ENCODE data around the gene SERHL2. TPM values are rescaled to one million over a fixed set of nuclear protein-coding genes. Genes with fewer than 3 reads are reported as not detected.
"Not testable (repeated sequence)": the region's sequence is repeated elsewhere in the genome, so short reads cannot be mapped to it uniquely, and the experiment has no call there.

Gene SERHL2
- total RNA-seq, 1 experiment from 2014 or later: 1.0 TPM

GRCh38 chr22:42575996-42576574 lies 22.3 kb downstream of the SERHL2 start:
- H3K4me1 Mint-ChIP-seq; H2BK15ac ChIP-seq (ENCODE audit: low read depth, low read length); H3K27me3 Mint-ChIP-seq (ENCODE audit: low read depth); H3K27ac ChIP-seq (ENCODE audit: insufficient read length, low read depth, low read length); H3K23ac ChIP-seq (ENCODE audit: insufficient read length, low read depth, low read length); H3K56ac ChIP-seq (ENCODE audit: insufficient read length, low read depth, low read length); H3K9me3 Mint-ChIP-seq; H4K8ac ChIP-seq (replicated peaks; ENCODE audit: insufficient read length, low read depth, low read length); H3K9me3 ChIP-seq (ENCODE audit: control insufficient read depth, low read depth, low read length); H3K18ac ChIP-seq (ENCODE audit: insufficient read length, low read depth, low read length); H2BK20ac ChIP-seq (ENCODE audit: low read depth, low read length, poor library complexity, severe bottlenecking); H3K79me2 ChIP-seq (ENCODE audit: insufficient read depth, low read length); DNase-seq; H2AFZ ChIP-seq (ENCODE audit: low read length); H2BK12ac ChIP-seq (ENCODE audit: insufficient read length, low read depth, low read length); H3K4ac ChIP-seq (ENCODE audit: low read depth, low read length); H3K4me3 Mint-ChIP-seq; H2BK5ac ChIP-seq (ENCODE audit: insufficient read length, low read length); H3K14ac ChIP-seq (ENCODE audit: insufficient read depth, low read length); H3T11ph ChIP-seq (ENCODE audit: low read length); H3K4me2 ChIP-seq (ENCODE audit: insufficient read depth, insufficient read length, low read length); H3K27ac Mint-ChIP-seq; H2BK120ac ChIP-seq (ENCODE audit: low read depth, low read length, poor library complexity, severe bottlenecking); H3K23me2 ChIP-seq (ENCODE audit: insufficient read length, low read depth, low read length, poor library complexity, severe bottlenecking); H4K20me1 ChIP-seq (ENCODE audit: control insufficient read depth, insufficient read depth, insufficient read length); H4K5ac ChIP-seq (ENCODE audit: insufficient read length, low read depth, low read length); H3K27me3 ChIP-seq (ENCODE audit: insufficient read depth, low read length); H3K4me1 ChIP-seq (ENCODE audit: insufficient read depth, low read length); H4K91ac ChIP-seq (ENCODE audit: insufficient read length, low read depth, low read length); H3K79me1 ChIP-seq (ENCODE audit: insufficient read depth, low read depth, low read length, poor library complexity, severe bottlenecking); H2AK5ac ChIP-seq (ENCODE audit: insufficient read length, low read length); H3K9ac ChIP-seq (ENCODE audit: extremely low read depth, insufficient read length, low read length): not testable (repeated sequence)
- whole genome bisulfite sequencing (ENCODE audit: extremely low coverage, insufficient read length, low lambda C conversion rate): no CpG with 5 or more reads among the region's 30 CpGs
- H3K36me3 Mint-ChIP-seq (ENCODE audit: insufficient read depth in 1 of 3, low read depth in 3 of 3): peaks cover 28 to 71% (median 44%) of the 10 kb centered on the region in 3 experiments

DNA sequence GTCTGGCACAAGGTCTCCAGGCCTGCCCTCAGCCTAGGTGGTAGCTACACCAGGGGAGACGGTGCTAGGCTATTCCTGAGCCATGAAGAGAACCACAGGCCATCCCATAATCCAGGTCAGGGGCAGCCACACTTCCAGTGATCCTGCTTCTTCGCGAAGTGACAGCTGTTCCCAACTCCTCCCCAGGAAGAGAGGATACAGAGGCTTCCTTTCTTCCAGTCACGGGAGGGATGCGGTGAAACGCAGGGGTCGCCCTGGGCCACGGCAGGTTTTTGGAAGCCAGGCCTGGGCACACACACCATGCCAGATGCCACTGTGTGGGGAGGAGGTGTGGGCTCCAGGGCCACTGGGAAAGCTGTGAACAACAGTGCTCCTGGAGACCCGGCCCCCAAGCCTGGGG lies 23.4 kb downstream of the SERHL2 start:
- H3K4me2 ChIP-seq (ENCODE audit: insufficient read depth, insufficient read length, low read length); H4K20me1 ChIP-seq (ENCODE audit: control insufficient read depth, insufficient read depth, insufficient read length); H3K27ac ChIP-seq (ENCODE audit: insufficient read length, low read depth, low read length); H3K79me1 ChIP-seq (ENCODE audit: insufficient read depth, low read depth, low read length, poor library complexity, severe bottlenecking); H4K8ac ChIP-seq (replicated peaks; ENCODE audit: insufficient read length, low read depth, low read length); H2BK120ac ChIP-seq (ENCODE audit: low read depth, low read length, poor library complexity, severe bottlenecking); H2BK15ac ChIP-seq (ENCODE audit: low read depth, low read length); H3K9ac ChIP-seq (ENCODE audit: extremely low read depth, insufficient read length, low read length); H3T11ph ChIP-seq (ENCODE audit: low read length); H3K27me3 ChIP-seq (ENCODE audit: insufficient read depth, low read length); H3K9me3 Mint-ChIP-seq; H3K14ac ChIP-seq (ENCODE audit: insufficient read depth, low read length); H2BK12ac ChIP-seq (ENCODE audit: insufficient read length, low read depth, low read length); H2BK20ac ChIP-seq (ENCODE audit: low read depth, low read length, poor library complexity, severe bottlenecking); H2BK5ac ChIP-seq (ENCODE audit: insufficient read length, low read length); H3K56ac ChIP-seq (ENCODE audit: insufficient read length, low read depth, low read length); DNase-seq; H3K4me3 Mint-ChIP-seq; H3K18ac ChIP-seq (ENCODE audit: insufficient read length, low read depth, low read length); H2AFZ ChIP-seq (ENCODE audit: low read length); H3K4me1 ChIP-seq (ENCODE audit: insufficient read depth, low read length); H3K27me3 Mint-ChIP-seq (ENCODE audit: low read depth); H4K91ac ChIP-seq (ENCODE audit: insufficient read length, low read depth, low read length); H3K4ac ChIP-seq (ENCODE audit: low read depth, low read length); H4K5ac ChIP-seq (ENCODE audit: insufficient read length, low read depth, low read length); H3K9me3 ChIP-seq (ENCODE audit: control insufficient read depth, low read depth, low read length); H3K4me1 Mint-ChIP-seq; H2AK5ac ChIP-seq (ENCODE audit: insufficient read length, low read length); H3K27ac Mint-ChIP-seq; H3K23me2 ChIP-seq (ENCODE audit: insufficient read length, low read depth, low read length, poor library complexity, severe bottlenecking); H3K23ac ChIP-seq (ENCODE audit: insufficient read length, low read depth, low read length); H3K79me2 ChIP-seq (ENCODE audit: insufficient read depth, low read length): not testable (repeated sequence)
- H3K36me3 Mint-ChIP-seq (ENCODE audit: insufficient read depth in 1 of 3, low read depth in 3 of 3): peaks cover 26 to 64% (median 36%) of the 10 kb centered on the region in 3 experiments
- no CpG with 5 or more reads among the region's 9 CpGs for WGBS (ENCODE audit: extremely low coverage, insufficient read length, low lambda C conversion rate)
